SK-N-SH treated with all-trans-retinoic acid at 6 μM for 48 hours (cell line): ENCODE results near the gene GPS2.

Source experiments
- ATAC-seq: fragments of 200-7000 bp; cut with Tn5 transposase; 3 replicates; pipeline ENCODE4 v1.9.1; 2020; ENCODE audit warnings: mild to moderate bottlenecking, moderate library complexity
- ARNTL ChIP-seq: fragments of 450-650 bp; formaldehyde crosslinking; IDR thresholded peaks from 2 replicates; pipeline ENCODE4 v1.5.0; 2020; ENCODE audit warnings: low read depth, mild to moderate bottlenecking, moderate library complexity, borderline replicate concordance
- BACH2 ChIP-seq: fragments of 250-450 bp; sonication (Bioruptor Pico); IDR thresholded peaks from 2 replicates; pipeline ENCODE4 v1.9.0; 2021; ENCODE audit warnings: mild to moderate bottlenecking, borderline replicate concordance
- CSDC2 ChIP-seq: fragments of 250-450 bp; sonication (Bioruptor Pico); IDR thresholded peaks from 2 replicates; pipeline ENCODE4 v1.5.0; 2020; ENCODE audit warnings: mild to moderate bottlenecking, moderate library complexity
- ESRRG ChIP-seq: fragments of 250-450 bp; sonication (Bioruptor Pico); IDR thresholded peaks from 2 replicates; pipeline ENCODE4 v1.6.1; 2021; ENCODE audit warnings: mild to moderate bottlenecking
- GLIS3 ChIP-seq: fragments of 250-450 bp; sonication (Bioruptor Pico); IDR thresholded peaks from 2 replicates; pipeline ENCODE4 v1.5.0; 2020; ENCODE audit warnings: mild to moderate bottlenecking, moderate library complexity
- ISL1 ChIP-seq: fragments of 250-450 bp; sonication (Bioruptor Pico); IDR thresholded peaks from 2 replicates; pipeline ENCODE4 v2.1.2; 2022; ENCODE audit warnings: mild to moderate bottlenecking, moderate library complexity
- OSR1 ChIP-seq: fragments of 250-450 bp; sonication (Bioruptor Pico); IDR thresholded peaks from 2 replicates; pipeline ENCODE4 v1.8.0; 2022; ENCODE audit warnings: moderate library complexity, mild to moderate bottlenecking, inconsistent platforms
- PPARA ChIP-seq: fragments of 250-450 bp; sonication (Bioruptor Pico); IDR thresholded peaks from 2 replicates; pipeline ENCODE4 v1.5.0; 2020; ENCODE audit warnings: mild to moderate bottlenecking, borderline replicate concordance
- RARB ChIP-seq: fragments of 250-450 bp; sonication (Bioruptor Pico); IDR thresholded peaks from 2 replicates; pipeline ENCODE4 v1.8.0; 2021; ENCODE audit warnings: mild to moderate bottlenecking, moderate library complexity
- SNAI2 ChIP-seq: fragments of 250-450 bp; sonication (Bioruptor Pico); IDR thresholded peaks from 2 replicates; pipeline ENCODE4 v1.5.0; 2020; ENCODE audit warnings: mild to moderate bottlenecking, moderate library complexity
- TCF4 ChIP-seq: fragments of 250-450 bp; sonication (Bioruptor Pico); IDR thresholded peaks from 2 replicates; pipeline ENCODE4 v1.8.0; 2021; ENCODE audit warnings: mild to moderate bottlenecking, moderate library complexity, borderline replicate concordance
- TOX ChIP-seq: fragments of 250-450 bp; sonication (Bioruptor Pico); IDR thresholded peaks from 2 replicates; pipeline ENCODE4 v1.8.0; 2021; ENCODE audit warnings: mild to moderate bottlenecking, moderate library complexity, borderline replicate concordance
- ZC3H10 ChIP-seq: fragments of 250-450 bp; sonication (Bioruptor Pico); IDR thresholded peaks from 2 replicates; pipeline ENCODE4 v1.5.1; 2021; ENCODE audit warnings: mild to moderate bottlenecking, moderate library complexity
- ZFP3 ChIP-seq: fragments of 250-450 bp; sonication (Bioruptor Pico); IDR thresholded peaks from 2 replicates; pipeline ENCODE4 v1.5.0; 2020; ENCODE audit warnings: mild to moderate bottlenecking, moderate library complexity
- ZFP30 ChIP-seq: fragments of 450-650 bp; formaldehyde crosslinking; IDR thresholded peaks from 2 replicates; pipeline ENCODE4 v1.5.0; 2022; ENCODE audit warnings: mild to moderate bottlenecking, moderate library complexity
- ZNF565 ChIP-seq: fragments of 450-650 bp; formaldehyde crosslinking; conservative IDR thresholded peaks from 2 replicates; pipeline ENCODE4 v1.5.0; 2020; ENCODE audit warnings: low read depth, mild to moderate bottlenecking, moderate library complexity
- ZNF70 ChIP-seq: fragments of 450-650 bp; formaldehyde crosslinking; IDR thresholded peaks from 2 replicates; pipeline ENCODE4 v1.5.0; 2020; ENCODE audit warnings: mild to moderate bottlenecking, moderate library complexity
- ZNF8 ChIP-seq: fragments of 450-650 bp; formaldehyde crosslinking; IDR thresholded peaks from 2 replicates; pipeline ENCODE4 v1.5.0; 2020; ENCODE audit warnings: mild to moderate bottlenecking, moderate library complexity
- TF ChIP-seq, protein P1 (sequence below): fragments of 250-450 bp; sonication (Bioruptor Pico); IDR thresholded peaks from 2 replicates; pipeline ENCODE4 v1.8.0; 2020; ENCODE audit warnings: mild to moderate bottlenecking, moderate library complexity, borderline replicate concordance
- TF ChIP-seq, protein P2 (sequence below): fragments of 250-450 bp; sonication (Bioruptor Pico); IDR thresholded peaks from 2 replicates; pipeline ENCODE4 v1.5.0; 2020; ENCODE audit warnings: mild to moderate bottlenecking, moderate library complexity
- TF ChIP-seq, protein P3 (sequence below): fragments of 250-450 bp; sonication (Bioruptor Pico); IDR thresholded peaks from 2 replicates; pipeline ENCODE4 v1.8.0; 2021; ENCODE audit warnings: low read depth, mild to moderate bottlenecking, moderate library complexity, borderline replicate concordance
- TF ChIP-seq, protein P4 (sequence below): fragments of 250-450 bp; sonication (Bioruptor Pico); IDR thresholded peaks from 2 replicates; pipeline ENCODE4 v1.5.1; 2021; ENCODE audit warnings: mild to moderate bottlenecking, moderate library complexity
- TF ChIP-seq, protein P5 (sequence below): fragments of 250-450 bp; sonication (Bioruptor Pico); IDR thresholded peaks from 2 replicates; pipeline ENCODE4 v1.5.1; 2020; ENCODE audit warnings: low read depth, mild to moderate bottlenecking, moderate library complexity

GPS2 gene

DNA sequence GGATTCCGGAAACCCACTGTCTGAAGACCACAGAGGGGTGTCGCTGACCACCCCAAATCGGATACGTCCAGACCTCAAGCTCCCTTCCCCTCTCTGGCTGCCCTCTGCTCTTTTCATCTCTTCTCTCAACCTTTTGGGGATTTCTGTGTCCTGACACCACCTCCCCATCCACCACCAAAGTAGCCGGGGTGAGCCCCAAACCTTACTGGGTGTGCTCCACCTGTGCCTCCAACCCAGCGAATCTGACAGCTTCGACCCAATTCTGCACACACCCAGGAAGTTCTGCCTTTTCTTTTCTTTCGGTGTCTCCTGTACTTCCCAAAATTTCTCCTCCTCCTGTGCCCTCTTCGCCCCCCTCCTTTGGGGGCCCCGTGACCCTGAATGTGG is 37.3 kb upstream of the GPS2 start:
- no peak for TF ChIP-seq RARB (CRISPR knock-in tag)
- TF ChIP-seq, protein P1, sequence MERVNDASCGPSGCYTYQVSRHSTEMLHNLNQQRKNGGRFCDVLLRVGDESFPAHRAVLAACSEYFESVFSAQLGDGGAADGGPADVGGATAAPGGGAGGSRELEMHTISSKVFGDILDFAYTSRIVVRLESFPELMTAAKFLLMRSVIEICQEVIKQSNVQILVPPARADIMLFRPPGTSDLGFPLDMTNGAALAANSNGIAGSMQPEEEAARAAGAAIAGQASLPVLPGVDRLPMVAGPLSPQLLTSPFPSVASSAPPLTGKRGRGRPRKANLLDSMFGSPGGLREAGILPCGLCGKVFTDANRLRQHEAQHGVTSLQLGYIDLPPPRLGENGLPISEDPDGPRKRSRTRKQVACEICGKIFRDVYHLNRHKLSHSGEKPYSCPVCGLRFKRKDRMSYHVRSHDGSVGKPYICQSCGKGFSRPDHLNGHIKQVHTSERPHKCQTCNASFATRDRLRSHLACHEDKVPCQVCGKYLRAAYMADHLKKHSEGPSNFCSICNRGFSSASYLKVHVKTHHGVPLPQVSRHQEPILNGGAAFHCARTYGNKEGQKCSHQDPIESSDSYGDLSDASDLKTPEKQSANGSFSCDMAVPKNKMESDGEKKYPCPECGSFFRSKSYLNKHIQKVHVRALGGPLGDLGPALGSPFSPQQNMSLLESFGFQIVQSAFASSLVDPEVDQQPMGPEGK (CRISPR knock-in tag): no peak
- no peak for TF ChIP-seq BACH2 (CRISPR knock-in tag)
- TF ChIP-seq ESRRG (CRISPR knock-in tag): no peak
- no peak for TF ChIP-seq ZNF70 (CRISPR knock-in tag)
- TF ChIP-seq ZC3H10 (CRISPR knock-in tag): no peak
- no peak for TF ChIP-seq ZNF8 (CRISPR knock-in tag)
- no peak for TF ChIP-seq SNAI2 (CRISPR knock-in tag)
- TF ChIP-seq ZNF565: no peak
- TF ChIP-seq PPARA (CRISPR knock-in tag): no peak
- TF ChIP-seq ISL1 (CRISPR knock-in tag): no peak
- no peak for TF ChIP-seq ZFP30 (CRISPR knock-in tag)
- TF ChIP-seq, protein P2, sequence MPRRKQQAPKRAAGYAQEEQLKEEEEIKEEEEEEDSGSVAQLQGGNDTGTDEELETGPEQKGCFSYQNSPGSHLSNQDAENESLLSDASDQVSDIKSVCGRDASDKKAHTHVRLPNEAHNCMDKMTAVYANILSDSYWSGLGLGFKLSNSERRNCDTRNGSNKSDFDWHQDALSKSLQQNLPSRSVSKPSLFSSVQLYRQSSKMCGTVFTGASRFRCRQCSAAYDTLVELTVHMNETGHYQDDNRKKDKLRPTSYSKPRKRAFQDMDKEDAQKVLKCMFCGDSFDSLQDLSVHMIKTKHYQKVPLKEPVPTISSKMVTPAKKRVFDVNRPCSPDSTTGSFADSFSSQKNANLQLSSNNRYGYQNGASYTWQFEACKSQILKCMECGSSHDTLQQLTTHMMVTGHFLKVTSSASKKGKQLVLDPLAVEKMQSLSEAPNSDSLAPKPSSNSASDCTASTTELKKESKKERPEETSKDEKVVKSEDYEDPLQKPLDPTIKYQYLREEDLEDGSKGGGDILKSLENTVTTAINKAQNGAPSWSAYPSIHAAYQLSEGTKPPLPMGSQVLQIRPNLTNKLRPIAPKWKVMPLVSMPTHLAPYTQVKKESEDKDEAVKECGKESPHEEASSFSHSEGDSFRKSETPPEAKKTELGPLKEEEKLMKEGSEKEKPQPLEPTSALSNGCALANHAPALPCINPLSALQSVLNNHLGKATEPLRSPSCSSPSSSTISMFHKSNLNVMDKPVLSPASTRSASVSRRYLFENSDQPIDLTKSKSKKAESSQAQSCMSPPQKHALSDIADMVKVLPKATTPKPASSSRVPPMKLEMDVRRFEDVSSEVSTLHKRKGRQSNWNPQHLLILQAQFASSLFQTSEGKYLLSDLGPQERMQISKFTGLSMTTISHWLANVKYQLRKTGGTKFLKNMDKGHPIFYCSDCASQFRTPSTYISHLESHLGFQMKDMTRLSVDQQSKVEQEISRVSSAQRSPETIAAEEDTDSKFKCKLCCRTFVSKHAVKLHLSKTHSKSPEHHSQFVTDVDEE (CRISPR knock-in tag): no peak
- ATAC-seq: no peak

DNA sequence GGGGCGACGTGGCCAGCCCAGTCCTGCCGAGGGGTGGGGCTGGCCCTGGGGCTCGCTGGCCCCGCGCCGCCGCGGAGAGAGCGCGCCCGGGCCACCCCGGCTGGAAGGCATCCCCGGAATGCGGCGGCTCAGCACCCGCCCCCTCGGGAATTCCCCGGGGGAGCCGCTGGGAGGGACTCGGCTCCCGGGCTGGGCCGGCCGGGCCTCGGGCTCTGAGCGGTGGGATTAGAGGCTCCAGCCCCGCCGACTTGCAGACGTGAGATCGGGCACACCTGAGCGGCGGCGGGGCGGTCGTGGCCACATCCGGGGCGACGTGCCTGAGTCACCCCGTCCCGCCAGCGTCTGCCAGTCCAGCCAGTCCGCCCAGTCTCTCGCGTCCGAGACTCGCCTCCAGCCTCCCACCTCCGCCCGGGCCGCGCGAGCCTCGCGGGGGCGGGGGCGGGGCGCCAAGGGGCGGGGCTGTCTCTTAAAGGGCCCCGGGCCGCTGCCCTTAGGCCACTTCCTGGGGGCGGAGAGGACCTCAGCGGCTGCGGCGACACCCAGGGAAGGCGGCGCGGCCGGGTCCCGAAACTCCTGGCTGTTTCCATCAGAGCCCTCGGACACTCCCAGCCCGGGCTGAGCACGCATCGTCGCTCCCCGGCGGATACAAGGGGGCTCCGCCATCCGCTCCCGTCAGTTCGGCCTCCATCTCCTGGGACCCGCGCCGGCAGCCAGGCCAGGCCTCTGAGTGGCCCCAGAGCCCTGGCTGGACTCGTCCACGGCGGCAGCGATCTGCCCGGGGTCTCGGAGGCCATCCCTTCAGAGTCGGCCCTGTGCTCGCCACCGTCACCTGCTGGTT is 36.7 kb upstream of the GPS2 start, which contains the start of gene KCTD11:
Gene KCTD11 (plus strand): TSS at position 498 of the 838 bp plus-strand sequence.
- ATAC-seq: peak; percentile 73
- TF ChIP-seq SNAI2 (CRISPR knock-in tag): no peak
- TF ChIP-seq RARB (CRISPR knock-in tag): no peak
- no peak for TF ChIP-seq TOX (CRISPR knock-in tag)
- TF ChIP-seq CSDC2 (CRISPR knock-in tag): no peak
- no peak for TF ChIP-seq OSR1 (CRISPR knock-in tag)
- TF ChIP-seq ZFP3: 0 out of 2 replicates have a peak, but pooled peaks have one; percentile 45
- TF ChIP-seq, all 23 proteins: peak for 1

DNA sequence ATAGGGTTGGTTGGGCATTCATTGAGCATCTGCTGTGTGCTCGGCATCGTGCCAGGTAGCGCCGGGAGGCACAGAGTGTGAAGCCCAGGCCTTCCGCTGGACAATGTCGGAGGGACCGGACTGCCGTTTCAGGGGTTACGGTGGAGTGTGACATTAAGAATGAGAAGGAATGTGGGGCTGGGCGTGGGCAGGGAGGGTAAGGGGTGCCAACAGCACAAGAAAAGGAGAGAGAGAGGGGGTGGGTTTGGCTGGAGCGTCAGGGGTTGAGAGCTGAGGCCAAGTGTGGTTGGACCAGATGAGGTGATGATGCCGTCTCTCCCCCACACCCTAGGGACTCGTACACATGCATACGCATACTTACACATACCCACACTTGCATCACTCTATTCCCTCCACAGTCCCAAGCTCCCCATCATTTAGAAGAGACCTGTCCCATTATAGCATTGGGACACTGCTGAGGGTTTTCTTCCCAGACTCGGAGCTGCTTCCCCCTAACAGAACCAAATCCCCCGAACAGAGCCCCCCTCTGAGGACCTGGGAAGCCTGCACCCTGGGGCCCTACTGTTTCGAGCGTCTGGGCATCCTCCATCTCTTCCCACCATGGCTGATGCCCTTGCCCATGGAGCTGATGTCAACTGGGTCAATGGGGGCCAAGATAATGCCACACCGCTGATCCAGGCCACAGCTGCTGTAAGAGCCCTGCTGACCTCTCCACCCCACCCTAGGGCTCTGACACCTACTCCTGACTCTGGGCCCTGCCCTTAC is 33.5 kb upstream of the GPS2 start:
- no peak for ATAC-seq
- no peak for TF ChIP-seq ESRRG (CRISPR knock-in tag)
- TF ChIP-seq, protein P3, sequence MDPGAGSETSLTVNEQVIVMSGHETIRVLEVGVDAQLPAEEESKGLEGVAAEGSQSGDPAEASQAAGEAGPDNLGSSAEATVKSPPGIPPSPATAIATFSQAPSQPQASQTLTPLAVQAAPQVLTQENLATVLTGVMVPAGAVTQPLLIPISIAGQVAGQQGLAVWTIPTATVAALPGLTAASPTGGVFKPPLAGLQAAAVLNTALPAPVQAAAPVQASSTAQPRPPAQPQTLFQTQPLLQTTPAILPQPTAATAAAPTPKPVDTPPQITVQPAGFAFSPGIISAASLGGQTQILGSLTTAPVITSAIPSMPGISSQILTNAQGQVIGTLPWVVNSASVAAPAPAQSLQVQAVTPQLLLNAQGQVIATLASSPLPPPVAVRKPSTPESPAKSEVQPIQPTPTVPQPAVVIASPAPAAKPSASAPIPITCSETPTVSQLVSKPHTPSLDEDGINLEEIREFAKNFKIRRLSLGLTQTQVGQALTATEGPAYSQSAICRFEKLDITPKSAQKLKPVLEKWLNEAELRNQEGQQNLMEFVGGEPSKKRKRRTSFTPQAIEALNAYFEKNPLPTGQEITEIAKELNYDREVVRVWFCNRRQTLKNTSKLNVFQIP: no peak
- TF ChIP-seq, protein P4, sequence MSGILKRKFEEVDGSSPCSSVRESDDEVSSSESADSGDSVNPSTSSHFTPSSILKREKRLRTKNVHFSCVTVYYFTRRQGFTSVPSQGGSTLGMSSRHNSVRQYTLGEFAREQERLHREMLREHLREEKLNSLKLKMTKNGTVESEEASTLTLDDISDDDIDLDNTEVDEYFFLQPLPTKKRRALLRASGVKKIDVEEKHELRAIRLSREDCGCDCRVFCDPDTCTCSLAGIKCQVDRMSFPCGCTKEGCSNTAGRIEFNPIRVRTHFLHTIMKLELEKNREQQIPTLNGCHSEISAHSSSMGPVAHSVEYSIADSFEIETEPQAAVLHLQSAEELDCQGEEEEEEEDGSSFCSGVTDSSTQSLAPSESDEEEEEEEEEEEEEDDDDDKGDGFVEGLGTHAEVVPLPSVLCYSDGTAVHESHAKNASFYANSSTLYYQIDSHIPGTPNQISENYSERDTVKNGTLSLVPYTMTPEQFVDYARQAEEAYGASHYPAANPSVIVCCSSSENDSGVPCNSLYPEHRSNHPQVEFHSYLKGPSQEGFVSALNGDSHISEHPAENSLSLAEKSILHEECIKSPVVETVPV: no peak
- TF ChIP-seq RARB (CRISPR knock-in tag): no peak
- TF ChIP-seq BACH2 (CRISPR knock-in tag): no peak
- no peak for TF ChIP-seq ZNF8 (CRISPR knock-in tag)
- TF ChIP-seq CSDC2 (CRISPR knock-in tag): no peak
- TF ChIP-seq TOX (CRISPR knock-in tag): no peak
- TF ChIP-seq ZFP30 (CRISPR knock-in tag): no peak
- TF ChIP-seq PPARA (CRISPR knock-in tag): no peak
- no peak for TF ChIP-seq GLIS3 (CRISPR knock-in tag)
- no peak for TF ChIP-seq OSR1 (CRISPR knock-in tag)
- TF ChIP-seq, protein P5, sequence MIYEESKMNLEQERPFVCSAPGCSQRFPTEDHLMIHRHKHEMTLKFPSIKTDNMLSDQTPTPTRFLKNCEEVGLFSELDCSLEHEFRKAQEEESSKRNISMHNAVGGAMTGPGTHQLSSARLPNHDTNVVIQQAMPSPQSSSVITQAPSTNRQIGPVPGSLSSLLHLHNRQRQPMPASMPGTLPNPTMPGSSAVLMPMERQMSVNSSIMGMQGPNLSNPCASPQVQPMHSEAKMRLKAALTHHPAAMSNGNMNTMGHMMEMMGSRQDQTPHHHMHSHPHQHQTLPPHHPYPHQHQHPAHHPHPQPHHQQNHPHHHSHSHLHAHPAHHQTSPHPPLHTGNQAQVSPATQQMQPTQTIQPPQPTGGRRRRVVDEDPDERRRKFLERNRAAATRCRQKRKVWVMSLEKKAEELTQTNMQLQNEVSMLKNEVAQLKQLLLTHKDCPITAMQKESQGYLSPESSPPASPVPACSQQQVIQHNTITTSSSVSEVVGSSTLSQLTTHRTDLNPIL (CRISPR knock-in tag): no peak
- no peak for TF ChIP-seq ARNTL (CRISPR knock-in tag)
- TF ChIP-seq ZC3H10 (CRISPR knock-in tag): no peak
- no peak for TF ChIP-seq TCF4 (CRISPR knock-in tag)
